SH-SY5Y (cell line): ENCODE measurements around the gene EXOC2.

Source experiments
- GATA2 ChIP-seq: IDR thresholded peaks from 2 replicates; pipeline ENCODE4 v1.6.1; 2011; ENCODE audit warnings: mild to moderate bottlenecking, low read depth, low read length
- GATA3 ChIP-seq: IDR thresholded peaks from 2 replicates; pipeline ENCODE4 v1.6.1; 2011; ENCODE audit warnings: low read depth, mild to moderate bottlenecking, low read length, moderate library complexity

- TF ChIP-seq GATA2 (no peak), GATA3 (no peak)
These were observed 183.3 kb downstream of the EXOC2 start for GRCh38 chr6:509676-510075.
